ENCODE results near the gene TM2D3. TPM values are rescaled to one million over a fixed set of nuclear protein-coding genes. Genes with fewer than 3 reads are reported as not detected.

The TM2D3 gene
- total RNA-seq, 4 donors from 2014 or later = 35.5 to 50.5 (median 40.5) TPM

GRCh38 chr15:101620671-101621070 is 31.5 kb downstream of the TM2D3 start:
- intact Hi-C loops (cut with DNase I) = no loop called here
- Histone ChIP-seq H3K4me1 (peaks cover 18 to 34% (median 27%) of the 10 kb centered on the region in 4 donors), H3K9me3 (peaks cover 0 to 10% (median 0%) of the 10 kb centered on the region in 4 donors), H3K36me3 (peaks cover 0 to 2% (median 0%) of the 10 kb centered on the region in 4 donors), H3K27ac (replicated peaks in 1 of 4) (peak overlapping the region; percentile 43 to 67 (median 58)), H3K27me3 (no peaks in the 10 kb centered on the region), H3K4me3 (no peak overlapping the region)
- DNase-seq (ENCODE audit: extremely low spot score) = peak; percentile 57
- WGBS = 65% methylated on average over 7 of the region's 10 CpGs
- TF ChIP-seq POLR2A (IDR thresholded peaks at IDR 0.05; ENCODE audit: low read depth) = no peak
- TF ChIP-seq CTCF (IDR thresholded peaks at IDR 0.05) = no peak
- no peak for TF ChIP-seq EP300 (IDR thresholded peaks at IDR 0.05)
- no peak for TF ChIP-seq POLR2AphosphoS5 (IDR thresholded peaks at IDR 0.05)

GRCh38 chr15:101619615-101619865 is 32.6 kb downstream of the TM2D3 start:
- TF ChIP-seq POLR2AphosphoS5 (IDR thresholded peaks at IDR 0.05) (no peak), POLR2A (IDR thresholded peaks at IDR 0.05; ENCODE audit: low read depth) (no peak), EP300 (IDR thresholded peaks at IDR 0.05) (no peak), CTCF (IDR thresholded peaks at IDR 0.05) (no peak)
- Histone ChIP-seq H3K9me3 (peaks cover 0 to 10% (median 0%) of the 10 kb centered on the region in 4 donors), H3K36me3 (no peaks in the 10 kb centered on the region), H3K4me1 (peaks cover 24 to 44% (median 34%) of the 10 kb centered on the region in 4 donors), H3K27me3 (no peaks in the 10 kb centered on the region), H3K4me3 (no peak overlapping the region), H3K27ac (replicated peaks in 1 of 4) (no peak overlapping the region)
- intact Hi-C loops (cut with DNase I) = no loop called here
- WGBS = 96% methylated on average over 6 of the region's 6 CpGs
- no peak for DNase-seq (ENCODE audit: extremely low spot score)

DNA sequence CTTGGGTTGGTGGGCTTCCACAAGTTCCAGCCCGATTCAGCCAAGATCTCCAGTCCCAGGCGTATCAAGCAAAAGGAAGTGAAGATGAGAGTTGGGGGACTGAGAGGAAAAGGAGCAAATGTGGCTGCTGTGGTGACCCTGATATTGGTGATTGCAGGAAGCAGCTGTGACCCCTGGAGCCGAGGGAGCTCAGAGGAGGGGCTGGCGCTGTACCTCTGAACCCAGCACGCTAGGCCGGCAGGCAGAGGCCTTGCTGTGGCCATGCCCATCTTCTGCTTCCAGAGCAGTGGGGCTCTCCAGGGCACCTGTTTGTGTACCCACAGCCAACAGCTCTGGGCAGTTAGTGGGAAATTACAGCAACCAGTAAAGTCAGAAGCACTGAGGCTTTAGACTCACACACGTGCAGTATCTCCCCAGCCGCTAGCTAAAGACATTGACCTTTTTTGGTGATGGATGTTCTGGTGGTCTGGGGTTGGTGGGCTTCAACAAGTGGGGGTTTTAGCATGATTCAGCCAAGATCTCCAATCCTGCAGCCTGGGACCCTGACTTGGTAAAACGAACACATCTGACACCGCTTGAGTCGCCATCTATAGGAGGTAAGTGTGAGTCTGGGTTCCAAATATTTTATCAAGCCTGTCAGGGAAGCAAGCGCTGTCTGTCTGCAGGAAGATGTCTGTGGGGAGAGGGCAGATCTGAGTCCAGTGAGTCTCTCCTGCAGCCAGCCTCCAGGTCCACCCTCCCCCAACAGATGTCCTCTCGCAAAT is 33.1 kb downstream of the TM2D3 start:
- Histone ChIP-seq H3K27me3 (no peaks in the 10 kb centered on the region), H3K4me1 (peaks cover 26 to 49% (median 38%) of the 10 kb centered on the region in 4 donors), H3K36me3 (no peaks in the 10 kb centered on the region), H3K4me3 (no peak overlapping the region), H3K9me3 (peaks cover 0 to 10% (median 0%) of the 10 kb centered on the region in 4 donors), H3K27ac (replicated peaks in 1 of 4) (no peak overlapping the region)
- WGBS = 83% methylated on average over 13 of the region's 13 CpGs
- intact Hi-C loops (cut with DNase I) = no loop called here
- TF ChIP-seq EP300 (IDR thresholded peaks at IDR 0.05) (no peak), CTCF (IDR thresholded peaks at IDR 0.05) (no peak), POLR2AphosphoS5 (IDR thresholded peaks at IDR 0.05) (no peak), POLR2A (IDR thresholded peaks at IDR 0.05; ENCODE audit: low read depth) (no peak)
- no peak for DNase-seq (ENCODE audit: extremely low spot score)

DNA sequence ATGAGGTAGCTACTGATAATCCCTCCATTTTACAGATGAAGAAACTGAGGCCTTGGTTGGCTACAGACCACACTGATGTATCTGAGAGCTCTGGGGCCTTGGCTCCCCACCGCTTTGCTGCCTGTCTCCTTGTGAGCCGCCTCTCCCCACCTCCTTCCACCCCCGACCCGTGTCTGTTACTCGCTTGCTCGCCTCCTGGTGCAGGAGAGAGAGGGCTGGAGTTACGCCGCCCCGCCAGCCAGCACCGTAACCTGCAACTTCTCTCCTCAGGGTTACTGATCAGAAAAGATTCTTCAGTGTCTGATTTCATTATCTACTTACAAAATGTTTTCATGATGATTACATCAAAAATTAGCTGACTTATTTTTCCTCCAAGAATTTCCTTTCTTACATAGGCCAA is 34.1 kb downstream of the TM2D3 start:
- intact Hi-C loops (cut with DNase I) = no loop called here
- no peak for DNase-seq (ENCODE audit: extremely low spot score)
- Histone ChIP-seq H3K4me3 (no peak overlapping the region), H3K36me3 (no peaks in the 10 kb centered on the region), H3K4me1 (peaks cover 35 to 59% (median 48%) of the 10 kb centered on the region in 4 donors), H3K9me3 (peaks cover 0 to under 1% (median 0%) of the 10 kb centered on the region in 4 donors), H3K27me3 (no peaks in the 10 kb centered on the region), H3K27ac (replicated peaks in 1 of 4) (no peak overlapping the region)
- WGBS = 90% methylated on average over 10 of the region's 10 CpGs
- TF ChIP-seq POLR2A (IDR thresholded peaks at IDR 0.05; ENCODE audit: low read depth) = no peak
- TF ChIP-seq POLR2AphosphoS5 (IDR thresholded peaks at IDR 0.05) = no peak
- no peak for TF ChIP-seq EP300 (IDR thresholded peaks at IDR 0.05)
- TF ChIP-seq CTCF (IDR thresholded peaks at IDR 0.05) = no peak

All from esophagus muscularis mucosa (tissue), 4 donors.